ENCODE measurements around the gene TWF2. TPM values are rescaled to one million over a fixed set of nuclear protein-coding genes. Genes with fewer than 3 reads are reported as not detected.

TWF2 gene
- total and polyA plus RNA-seq, 10 of the 15 experiments (the other 5 are each of a cell fraction or from before 2014, with no cell fraction given): 0.16 to 106 (median 68.5) TPM

- no peak for FAIRE-seq
- no peaks in the 10 kb centered on the region for H3K9me3 ChIP-seq (replicated peaks; ENCODE audit: control insufficient read depth, insufficient read depth, low read length)
- H2AFZ ChIP-seq (ENCODE audit: control insufficient read depth, low read depth, low read length): no peak overlapping the region
- BruUV-seq (replicated peaks): no TSS peak
- SMC1A ChIA-PET (ENCODE audit: uncharacterized antibody, unreplicated experiment): interaction anchor here (1.9 kb wide), 1 partner anchor 7 kb away, joined by 5 read pairs; no protein-coding TSS in a partner anchor
- no peaks in the 10 kb centered on the region for H4K20me1 ChIP-seq (ENCODE audit: control insufficient read depth, insufficient read depth)
- no peak overlapping the region for H3K4me2 ChIP-seq (ENCODE audit: control insufficient read depth, insufficient read depth)
- POLR2A ChIA-PET: no interaction called here
- DNase-seq (ENCODE audit: low read depth, low spot score): no peak
- H3K9ac ChIP-seq (ENCODE audit: control insufficient read depth, insufficient read depth, low read length): no peak overlapping the region
- H3K4me1 ChIP-seq (ENCODE audit: control insufficient read depth, insufficient read depth, low read length): peaks cover 19% of the 10 kb centered on the region
- CTCF ChIA-PET: interaction anchor here (1.0 kb wide), 1 partner anchor 14 kb away, joined by 5 read pairs; no protein-coding TSS in a partner anchor
- peaks cover 5% of the 10 kb centered on the region for H3K79me2 ChIP-seq (ENCODE audit: control insufficient read depth, insufficient read depth, low read length)
- no peak for TF ChIP-seq BHLHE40 (IDR thresholded peaks at IDR 0.05; ENCODE audit: borderline replicate concordance in 1 of 2, low read depth in 2 of 2, low read length in 1 of 2)
- no peak for TF ChIP-seq GATAD2B (conservative IDR thresholded peaks at IDR 0.05; ENCODE audit: low read depth)
- TF ChIP-seq ZNF207 (IDR thresholded peaks at IDR 0.05; ENCODE audit: borderline replicate concordance): no peak
- RAD21 ChIA-PET (ENCODE audit: unreplicated experiment): no interaction called here
- no peaks in the 10 kb centered on the region for H3K27me3 ChIP-seq (replicated peaks in 1 of 2; ENCODE audit: control insufficient read depth in 2 of 2, insufficient read depth in 2 of 2, low read length in 1 of 2)
- in situ Hi-C loops (cut with MboI) (no loop called here), intact Hi-C loops (cut with micrococcal nuclease; ENCODE audit: unreplicated experiment) (no loop called here)
- H3K36me3 ChIP-seq (ENCODE audit: control insufficient read depth in 2 of 2, insufficient read depth in 2 of 2, low read length in 1 of 2): peaks cover 32 to 48% of the 10 kb centered on the region in 2 experiments
- no peak for ATAC-seq
- WGBS (ENCODE audit: insufficient coverage, insufficient replicate concordance, low lambda C conversion rate, missing lambda C conversion rate): 64% methylated on average over 4 of the region's 4 CpGs
- no peak overlapping the region for H3K4me3 ChIP-seq
- no peak overlapping the region for H3K27ac ChIP-seq (ENCODE audit: control insufficient read depth, insufficient read depth)
Observed at GRCh38 chr3:52257911-52258310, 19.0 kb upstream of the TWF2 start.

DNA sequence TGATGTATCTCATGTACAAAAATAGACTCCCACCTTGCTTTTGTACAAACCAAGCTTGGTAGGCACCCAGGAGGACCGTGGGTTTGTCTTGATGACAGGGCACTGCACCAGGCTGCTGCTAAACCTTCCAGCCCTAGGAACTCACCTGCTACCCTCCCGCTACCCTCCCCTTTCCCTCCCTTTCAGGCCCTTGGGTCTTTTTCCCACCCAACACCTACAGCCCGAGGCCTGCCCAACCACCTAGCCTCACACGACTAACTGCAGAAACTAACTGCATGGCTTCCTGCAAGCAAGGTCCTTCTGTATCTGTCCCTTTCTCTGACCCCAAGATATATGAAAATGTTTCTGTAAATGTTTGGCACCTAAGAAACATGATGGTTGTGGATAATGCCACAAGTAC, 17.7 kb upstream of the TWF2 start:
- ChIA-PET CTCF (interaction anchor here (1.9 kb wide), 1 partner anchor 25 kb away, joined by 9 read pairs; no protein-coding TSS in a partner anchor), POLR2A (interaction anchor here (1.0 kb wide), 1 partner anchor 13 kb away, joined by 3 read pairs; no protein-coding TSS in a partner anchor), SMC1A (ENCODE audit: uncharacterized antibody, unreplicated experiment) (interaction anchor here (0.9 to 1.7 kb wide), 2 partner anchors 15 to 16 kb away, joined by 3 to 4 read pairs; no protein-coding TSS in a partner anchor), RAD21 (ENCODE audit: unreplicated experiment) (no interaction called here)
- intact Hi-C loops (cut with micrococcal nuclease; ENCODE audit: unreplicated experiment): no loop called here
- FAIRE-seq (no peak), ATAC-seq (no peak), DNase-seq (ENCODE audit: low read depth, low spot score) (no peak)
- no peak for TF ChIP-seq NR2F1 (conservative IDR thresholded peaks at IDR 0.05)
- no peak for TF ChIP-seq ELK1 (IDR thresholded peaks at IDR 0.05; ENCODE audit: low read depth, low read length)
- TF ChIP-seq HCFC1 (IDR thresholded peaks at IDR 0.05; ENCODE audit: low read length): no peak
- no peak for TF ChIP-seq SP1 (IDR thresholded peaks at IDR 0.05; ENCODE audit: low read depth, low read length)
- no peak for TF ChIP-seq NR2C2 (IDR thresholded peaks at IDR 0.05; ENCODE audit: borderline replicate concordance, control insufficient read depth, insufficient read length, low read depth)
- no peak for TF ChIP-seq SMARCA5 (IDR thresholded peaks at IDR 0.05)
- TF ChIP-seq PKNOX1 (IDR thresholded peaks at IDR 0.05): no peak
- TF ChIP-seq ESRRA (IDR thresholded peaks at IDR 0.05; ENCODE audit: low read length): no peak
- TF ChIP-seq CBX3 (IDR thresholded peaks at IDR 0.05; ENCODE audit: borderline replicate concordance, low read depth): no peak
- TF ChIP-seq ZZZ3 (IDR thresholded peaks at IDR 0.05; ENCODE audit: control insufficient read depth, insufficient read length, low read depth): no peak
- TF ChIP-seq, protein P1, sequence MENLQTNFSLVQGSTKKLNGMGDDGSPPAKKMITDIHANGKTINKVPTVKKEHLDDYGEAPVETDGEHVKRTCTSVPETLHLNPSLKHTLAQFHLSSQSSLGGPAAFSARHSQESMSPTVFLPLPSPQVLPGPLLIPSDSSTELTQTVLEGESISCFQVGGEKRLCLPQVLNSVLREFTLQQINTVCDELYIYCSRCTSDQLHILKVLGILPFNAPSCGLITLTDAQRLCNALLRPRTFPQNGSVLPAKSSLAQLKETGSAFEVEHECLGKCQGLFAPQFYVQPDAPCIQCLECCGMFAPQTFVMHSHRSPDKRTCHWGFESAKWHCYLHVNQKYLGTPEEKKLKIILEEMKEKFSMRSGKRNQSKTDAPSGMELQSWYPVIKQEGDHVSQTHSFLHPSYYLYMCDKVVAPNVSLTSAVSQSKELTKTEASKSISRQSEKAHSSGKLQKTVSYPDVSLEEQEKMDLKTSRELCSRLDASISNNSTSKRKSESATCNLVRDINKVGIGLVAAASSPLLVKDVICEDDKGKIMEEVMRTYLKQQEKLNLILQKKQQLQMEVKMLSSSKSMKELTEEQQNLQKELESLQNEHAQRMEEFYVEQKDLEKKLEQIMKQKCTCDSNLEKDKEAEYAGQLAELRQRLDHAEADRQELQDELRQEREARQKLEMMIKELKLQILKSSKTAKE (IDR thresholded peaks at IDR 0.05; ENCODE audit: low read depth, poor library complexity, severe bottlenecking): no peak
- TF ChIP-seq PML (IDR thresholded peaks at IDR 0.05; ENCODE audit: low read length): no peak
- Histone ChIP-seq H3K79me2 (ENCODE audit: control insufficient read depth, insufficient read depth, low read length) (peaks cover 4% of the 10 kb centered on the region), H4K20me1 (ENCODE audit: control insufficient read depth, insufficient read depth) (no peaks in the 10 kb centered on the region), H3K9me3 (replicated peaks; ENCODE audit: control insufficient read depth, insufficient read depth, low read length) (no peaks in the 10 kb centered on the region), H3K4me1 (ENCODE audit: control insufficient read depth, insufficient read depth, low read length) (peaks cover 18% of the 10 kb centered on the region), H3K9ac (ENCODE audit: control insufficient read depth, insufficient read depth, low read length) (no peak overlapping the region), H3K27me3 (replicated peaks in 1 of 2; ENCODE audit: control insufficient read depth in 2 of 2, insufficient read depth in 2 of 2, low read length in 1 of 2) (no peaks in the 10 kb centered on the region), H3K4me3 (no peak overlapping the region), H3K36me3 (ENCODE audit: control insufficient read depth in 2 of 2, insufficient read depth in 2 of 2, low read length in 1 of 2) (peaks cover 33 to 48% of the 10 kb centered on the region in 2 experiments), H2AFZ (ENCODE audit: control insufficient read depth, low read depth, low read length) (no peak overlapping the region), H3K4me2 (ENCODE audit: control insufficient read depth, insufficient read depth) (no peak overlapping the region), H3K27ac (ENCODE audit: control insufficient read depth, insufficient read depth) (no peak overlapping the region)
- in situ Hi-C loops (cut with MboI): no loop called here
- WGBS (ENCODE audit: insufficient coverage, insufficient replicate concordance, low lambda C conversion rate, missing lambda C conversion rate): 72% methylated on average over 4 of the region's 4 CpGs
- BruUV-seq (replicated peaks): no TSS peak

All from GM12878 (cell line).